VCaP (cell line): ENCODE data around the gene ANKRD17.
A peak's percentile ranks its signal among the peaks of the same experiment; 100 is the strongest.
"Not testable (repeated sequence)": the region's sequence is repeated elsewhere in the genome, so short reads cannot be mapped to it uniquely, and the experiment has no call there.

Experiments
- H3K27ac ChIP-seq: fragments of 450-650 bp; 2 replicates; pipeline ENCODE4 v1.5.1; 2017
- CTCF ChIP-seq: fragments of 450-650 bp; conservative IDR thresholded peaks from 2 replicates; pipeline ENCODE4 v1.5.1; 2017; ENCODE audit warnings: mild to moderate bottlenecking, moderate library complexity

The ANKRD17 gene

GRCh38 chr4:73258686-73259570 is at the start of gene ANKRD17:
Gene ANKRD17, minus strand, starts transcription at chr4:73258798. Its CDS starts 130 bp downstream, at chr4:73258668.
- peak within 1 kb of the TSS; percentile 97 for H3K27ac ChIP-seq
- TF ChIP-seq CTCF = peak; percentile 25

- H3K27ac ChIP-seq = no peak overlapping the region
Measured at GRCh38 chr4:73308286-73308685, 49.7 kb upstream of the ANKRD17 start.

GRCh38 chr4:73303711-73304110 is 45.1 kb upstream of the ANKRD17 start:
- H3K27ac ChIP-seq = no peak overlapping the region
- TF ChIP-seq CTCF = no peak

More at GRCh38 chr4:73308286-73308685, 49.7 kb upstream of the ANKRD17 start:
- TF ChIP-seq CTCF = peak; percentile 82

GRCh38 chr4:73299548-73300280 is 41.1 kb upstream of the ANKRD17 start:
- H3K27ac ChIP-seq = no peak overlapping the region
- no peak for TF ChIP-seq CTCF

GRCh38 chr4:73292661-73293060 is 34.1 kb upstream of the ANKRD17 start:
- not testable (repeated sequence) for H3K27ac ChIP-seq

GRCh38 chr4:73281982-73282381 is 23.4 kb upstream of the ANKRD17 start:
- no peak overlapping the region for H3K27ac ChIP-seq

GRCh38 chr4:73281396-73281795 is 22.8 kb upstream of the ANKRD17 start:
- H3K27ac ChIP-seq = no peak overlapping the region
- TF ChIP-seq CTCF = no peak

More at GRCh38 chr4:73281982-73282381, 23.4 kb upstream of the ANKRD17 start:
- TF ChIP-seq CTCF = no peak
